ENCODE results near the gene BCL2A1. TPM values are rescaled to one million over a fixed set of nuclear protein-coding genes. Genes with fewer than 3 reads are reported as not detected.
"Not testable (repeated sequence)": the region's sequence is repeated elsewhere in the genome, so short reads cannot be mapped to it uniquely, and the experiment has no call there.

BCL2A1 gene
- total RNA-seq, 1 experiment from 2014 or later = not detected

DNA sequence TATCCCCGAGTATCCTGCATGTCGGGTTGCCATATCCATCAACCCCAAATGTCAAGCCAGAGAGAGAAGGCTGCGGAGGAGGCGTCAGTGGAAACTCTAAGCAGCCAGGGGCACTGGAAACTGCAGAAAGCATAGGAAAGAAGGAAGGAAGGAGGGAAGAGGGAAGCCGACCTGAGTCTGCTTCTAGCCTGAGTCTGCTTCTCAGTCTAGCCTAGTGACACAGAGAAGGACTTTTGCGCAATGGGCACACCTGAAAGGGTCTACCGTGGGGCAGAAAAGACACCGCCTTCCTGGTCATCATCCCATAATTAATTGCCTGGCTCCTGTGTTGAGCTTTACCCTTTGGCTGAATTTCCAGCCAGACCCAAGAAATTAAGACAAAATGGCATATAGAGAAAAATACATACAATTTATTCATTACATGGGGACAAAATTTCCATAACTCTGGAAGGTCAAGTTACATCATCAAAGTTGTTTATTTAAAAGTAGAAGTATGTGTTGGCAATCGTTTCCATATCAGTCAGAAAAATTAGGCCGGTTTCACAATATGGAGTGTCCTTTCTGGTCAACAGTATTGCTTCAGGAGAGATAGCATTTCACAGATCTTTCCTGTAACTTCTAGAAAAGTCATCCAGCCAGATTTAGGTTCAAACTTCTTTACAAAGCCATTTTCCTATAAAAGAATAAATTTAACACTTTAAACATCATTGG is 10.3 kb downstream of the BCL2A1 start:
- no peak for DNase-seq (ENCODE audit: low spot score)

GRCh38 chr15:79957741-79958140 is 13.3 kb downstream of the BCL2A1 start:
- no peak for DNase-seq (ENCODE audit: low spot score)

GRCh38 chr15:79956354-79956939 is 14.5 kb downstream of the BCL2A1 start:
- DNase-seq (ENCODE audit: low spot score) = no peak

DNA sequence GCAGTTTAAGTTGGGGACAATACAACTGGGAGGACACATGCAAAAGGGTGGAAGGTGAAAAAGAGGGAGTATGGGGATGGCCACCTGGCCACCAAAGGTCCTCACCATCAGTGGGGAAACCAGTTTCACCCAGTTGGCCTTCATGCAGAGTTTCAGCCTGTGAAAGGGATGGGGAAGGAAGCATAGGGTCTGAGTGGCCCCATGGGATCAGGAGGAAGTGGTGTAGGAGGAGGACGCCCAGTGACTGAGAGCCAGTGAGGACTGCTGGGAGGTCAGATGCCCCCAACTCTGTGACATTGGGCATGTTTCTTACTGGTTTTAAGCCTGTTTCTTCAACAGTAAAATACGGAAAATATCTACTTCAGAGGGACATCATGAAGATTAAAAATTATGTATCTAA is 16.3 kb downstream of the BCL2A1 start:
- no peak for DNase-seq (ENCODE audit: low spot score)

GRCh38 chr15:79953951-79954444 is 17.0 kb downstream of the BCL2A1 start:
- DNase-seq (ENCODE audit: low spot score) = no peak

GRCh38 chr15:79952329-79952728 is 18.7 kb downstream of the BCL2A1 start:
- no peak for DNase-seq (ENCODE audit: low spot score)

DNA sequence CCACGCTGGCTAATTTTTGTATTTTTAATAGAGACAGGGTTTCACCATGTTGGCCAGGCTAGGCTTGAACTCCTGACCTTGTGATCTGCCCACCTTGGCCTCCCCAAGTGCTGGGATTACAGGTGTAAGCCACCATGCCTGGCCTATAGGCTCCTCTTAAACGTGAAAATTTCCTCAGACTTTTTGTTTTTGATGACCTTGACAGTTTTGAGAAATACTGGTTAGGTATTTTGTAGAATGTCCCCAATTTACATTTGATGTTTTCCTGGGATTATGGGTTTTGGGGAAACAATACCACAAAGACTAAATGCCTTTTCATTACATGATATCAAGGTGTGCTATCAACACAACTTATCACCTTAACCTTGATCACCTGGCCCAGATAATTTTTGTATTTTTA is 20.7 kb downstream of the BCL2A1 start:
- no peak for DNase-seq (ENCODE audit: low spot score)

- DNase-seq (ENCODE audit: low spot score) = no peak
Observed at GRCh38 chr15:79948761-79949160, 22.2 kb downstream of the BCL2A1 start.

- DNase-seq (ENCODE audit: low spot score) = no peak
Observed at GRCh38 chr15:79948095-79948695, 22.8 kb downstream of the BCL2A1 start.

DNA sequence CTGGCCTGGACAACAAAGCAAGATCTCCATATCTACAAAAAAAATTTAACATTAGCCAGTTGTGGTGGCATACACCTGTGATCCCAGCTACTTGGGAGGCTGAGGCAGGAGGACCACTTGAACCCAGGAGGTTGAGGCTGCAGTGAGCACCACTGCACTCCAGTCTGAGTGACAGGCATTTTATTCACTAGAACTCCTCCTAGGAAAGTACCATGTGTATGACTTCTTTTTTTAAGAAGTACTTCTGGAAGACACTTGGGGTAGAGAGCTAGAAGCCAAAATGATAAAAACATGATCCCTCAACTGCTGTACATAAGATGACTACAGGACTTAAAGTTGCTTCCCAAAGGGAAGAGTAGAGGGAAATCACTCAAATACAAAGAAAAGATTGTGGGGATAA is 24.0 kb downstream of the BCL2A1 start:
- no peak for DNase-seq (ENCODE audit: low spot score)

DNA sequence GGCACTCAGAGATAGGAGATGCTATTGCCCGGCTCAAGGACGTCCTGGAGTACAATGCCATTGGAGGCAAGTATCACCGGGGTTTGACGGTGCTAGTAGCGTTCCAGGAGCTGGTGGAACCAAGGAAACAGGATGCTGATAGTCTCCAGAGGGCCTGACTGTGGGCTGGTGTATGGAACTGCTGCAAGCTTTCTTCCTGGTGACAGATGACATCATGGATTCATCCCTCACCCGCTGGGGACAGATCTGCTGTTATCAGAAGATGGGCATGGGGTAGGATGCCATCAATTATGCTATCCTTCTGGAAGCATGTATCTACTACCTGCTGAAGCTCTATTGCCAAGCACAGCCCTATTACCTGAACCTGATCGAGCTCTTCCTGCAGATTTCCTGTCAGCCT is 26.4 kb downstream of the BCL2A1 start:
- no peak for DNase-seq (ENCODE audit: low spot score)

DNA sequence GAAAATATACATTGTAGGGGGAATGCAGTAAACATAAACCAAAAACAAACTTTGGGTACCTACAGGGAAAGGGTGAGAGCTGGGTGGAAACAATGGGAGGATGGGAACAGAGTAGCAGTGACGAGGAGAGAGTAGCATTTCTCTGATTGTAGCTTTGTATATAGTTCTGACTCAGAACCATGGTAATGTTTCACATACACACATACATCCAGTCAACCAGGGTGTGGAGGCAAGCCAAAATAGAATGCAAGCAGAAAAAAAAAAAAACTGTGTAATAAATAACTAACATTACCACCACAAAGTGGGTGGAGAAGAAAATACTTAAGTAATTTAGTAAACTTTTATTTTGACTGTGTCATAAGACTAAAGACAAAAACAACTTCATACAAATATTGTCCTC is 27.2 kb downstream of the BCL2A1 start:
- DNase-seq (ENCODE audit: low spot score) = no peak

GRCh38 chr15:79942741-79943481 is 28.1 kb downstream of the BCL2A1 start:
- DNase-seq (ENCODE audit: low spot score) = no peak

DNA sequence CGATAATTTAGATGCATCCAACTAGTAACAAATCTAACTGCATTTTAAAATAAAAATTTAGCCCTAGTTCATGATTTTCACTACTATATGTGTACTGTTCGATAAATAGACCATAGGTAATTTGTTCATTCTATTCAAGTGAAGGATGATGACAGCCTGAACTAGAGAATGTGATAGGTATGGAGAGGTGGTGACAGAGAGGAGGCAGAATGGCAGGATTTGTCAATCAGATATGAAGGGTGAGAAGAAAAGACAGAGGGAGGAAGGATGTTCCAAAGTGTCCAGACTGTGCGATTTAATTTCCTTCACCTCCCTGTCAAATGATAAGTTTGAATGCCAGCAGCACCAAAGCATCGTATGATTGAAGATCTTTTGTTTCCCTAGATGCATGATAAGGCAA is 31.6 kb downstream of the BCL2A1 start:
- no peak for DNase-seq (ENCODE audit: low spot score)

DNA sequence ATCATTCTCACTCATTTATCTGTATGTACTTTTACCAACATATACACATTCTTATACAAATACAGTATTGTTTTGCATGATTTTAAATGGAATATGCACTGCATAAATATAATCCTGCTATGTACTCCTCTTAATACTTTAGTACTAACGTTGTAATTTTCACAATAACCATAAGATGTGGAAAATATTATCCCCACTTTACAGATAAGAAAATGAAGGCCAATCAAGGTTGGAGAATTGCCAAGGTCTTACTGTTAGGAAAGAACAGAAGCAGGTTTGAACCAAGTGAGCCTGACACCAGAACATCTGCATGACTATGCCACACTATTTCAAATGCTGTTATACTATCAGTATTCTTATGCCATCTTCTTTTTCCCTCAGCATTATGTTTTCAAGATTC is 32.9 kb downstream of the BCL2A1 start:
- DNase-seq (ENCODE audit: low spot score) = no peak

DNA sequence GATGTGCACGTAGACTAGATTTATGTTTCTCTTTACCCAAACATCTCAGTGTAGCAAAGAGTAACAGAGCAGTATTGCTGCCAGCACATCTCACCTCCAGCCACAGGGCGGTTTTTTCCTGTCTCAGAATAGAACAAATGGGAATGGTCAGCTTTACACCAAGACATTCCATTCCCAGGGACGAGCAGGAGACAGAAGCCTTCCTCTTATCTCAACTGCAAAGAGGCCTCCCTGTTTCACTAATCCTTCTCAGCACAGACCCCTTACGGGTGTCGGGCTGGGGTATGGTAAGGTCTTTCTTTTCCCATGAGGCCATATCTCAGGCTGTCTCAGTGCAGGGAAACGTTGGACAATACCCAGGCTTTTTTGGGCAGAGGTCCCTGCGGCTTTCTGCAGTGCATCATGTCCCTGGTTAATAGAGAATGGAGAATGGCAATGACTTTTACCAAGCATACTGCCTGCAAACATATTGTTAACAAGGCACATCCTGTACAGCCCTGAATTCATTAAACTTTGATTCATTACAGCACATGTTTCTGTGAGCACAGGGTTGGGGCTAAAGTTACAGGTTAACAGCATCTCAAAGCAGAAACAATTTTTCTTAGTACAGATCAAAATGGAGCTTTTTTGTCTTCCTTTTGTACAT is 35.3 kb downstream of the BCL2A1 start:
- not testable (repeated sequence) for DNase-seq (ENCODE audit: low spot score)

DNA sequence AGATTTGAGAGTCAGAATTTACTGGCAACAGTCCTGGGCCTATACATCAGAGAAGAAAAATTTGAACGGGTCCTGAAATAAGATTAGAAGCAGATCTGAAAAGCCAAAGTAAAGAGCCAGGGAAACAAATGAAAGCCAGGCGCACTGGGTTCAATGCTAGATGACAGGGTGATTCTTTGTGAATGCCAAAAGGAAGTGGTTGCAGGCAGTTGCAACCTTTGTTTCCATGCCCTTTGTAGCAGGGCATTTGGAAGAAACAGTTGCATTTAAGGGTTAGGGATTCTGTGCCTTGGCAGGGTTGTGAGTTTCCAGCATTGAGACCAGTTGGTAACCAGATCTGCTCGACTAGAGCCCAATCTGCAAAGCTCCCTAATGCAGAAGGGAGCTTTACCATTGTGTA is 37.8 kb downstream of the BCL2A1 start:
- DNase-seq (ENCODE audit: low spot score) = no peak

DNA sequence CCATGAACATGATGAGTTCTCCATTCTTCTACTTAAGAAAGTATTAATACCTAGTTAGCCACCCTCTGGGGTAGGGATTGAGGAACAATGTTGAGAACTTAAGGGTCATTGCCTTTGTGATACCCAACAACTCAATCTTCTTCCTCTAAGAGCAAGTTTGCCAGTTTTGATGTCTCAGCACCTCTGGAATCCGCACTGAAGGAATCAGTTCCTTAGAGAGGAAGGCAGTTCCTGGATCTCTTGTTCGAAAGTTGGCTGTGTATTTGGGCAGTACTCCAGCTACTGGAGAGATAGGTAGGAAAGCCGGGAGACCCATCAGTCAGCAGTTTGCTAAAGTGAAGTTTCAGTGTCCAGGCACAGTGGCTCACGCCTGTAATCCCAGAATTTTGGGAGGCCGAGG is 38.5 kb downstream of the BCL2A1 start:
- no peak for DNase-seq (ENCODE audit: low spot score)

- no peak for DNase-seq (ENCODE audit: low spot score)
Observed at GRCh38 chr15:79930516-79930915, 40.5 kb downstream of the BCL2A1 start.

GRCh38 chr15:79929412-79929811 is 41.6 kb downstream of the BCL2A1 start:
- DNase-seq (ENCODE audit: low spot score) = no peak

GRCh38 chr15:79926116-79926515 is 44.9 kb downstream of the BCL2A1 start:
- DNase-seq (ENCODE audit: low spot score) = not testable (repeated sequence)

DNA sequence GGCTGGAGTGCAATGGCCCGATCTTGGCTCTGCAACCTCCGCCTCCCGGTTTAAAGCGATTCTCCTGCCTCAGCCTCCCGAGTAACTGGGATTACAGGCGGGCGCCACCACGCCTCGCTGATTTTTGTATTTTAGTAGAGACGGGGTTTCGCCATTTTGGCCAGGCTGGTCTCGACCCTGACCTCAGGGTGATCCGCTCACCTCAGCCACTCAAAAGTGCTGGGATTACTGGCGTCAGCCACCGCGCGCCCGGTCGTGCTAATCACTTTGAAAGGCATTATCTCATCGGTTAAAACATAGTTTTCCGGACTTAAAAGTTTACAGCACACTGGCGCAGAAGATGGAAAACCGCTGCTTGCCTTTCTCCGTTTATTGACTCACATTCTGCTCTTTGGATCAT is 46.6 kb downstream of the BCL2A1 start:
- no peak for DNase-seq (ENCODE audit: low spot score)

Measured in A172 (cell line).